Loucy (cell line): ENCODE results near the gene GABRR1.

Source experiments
- H2AFZ ChIP-seq: fragments of 200-600 bp; sonication (generic); 2 replicates; pipeline ENCODE4 v1.6.0; 2016; ENCODE audit warnings: antibody characterized with exemption, mild to moderate bottlenecking, low read length, moderate library complexity
- H3F3A ChIP-seq: fragments of 200-600 bp; 2 replicates; pipeline ENCODE4 v1.6.0; 2016; ENCODE audit warnings: antibody characterized with exemption, low read depth, mild to moderate bottlenecking
- H3K27me3 ChIP-seq: fragments of 200-600 bp; sonication (generic); 2 replicates; pipeline ENCODE4 v1.6.1; 2014; ENCODE audit warnings: low read length, mild to moderate bottlenecking; ENCODE audit not compliant: insufficient read depth, poor library complexity, severe bottlenecking
- H3K36me3 ChIP-seq: fragments of 200-600 bp; sonication (generic); 2 replicates; pipeline ENCODE4 v1.6.1; 2016; ENCODE audit warnings: low read length; ENCODE audit not compliant: insufficient read depth
- H3K4me1 ChIP-seq: fragments of 200-600 bp; sonication (generic); 2 replicates; pipeline ENCODE4 v1.5.1; 2014; ENCODE audit warnings: low read length, mild to moderate bottlenecking; ENCODE audit not compliant: insufficient read depth, poor library complexity, severe bottlenecking
- H3K4me2 ChIP-seq: fragments of 200-600 bp; sonication (generic); 2 replicates; pipeline ENCODE4 v1.6.0; 2014; ENCODE audit warnings: antibody characterized with exemption, low read length, low read depth, mild to moderate bottlenecking; ENCODE audit not compliant: poor library complexity, severe bottlenecking
- H3K4me3 ChIP-seq: fragments of 200-600 bp; sonication (generic); 2 replicates; pipeline ENCODE4 v1.5.1; 2014; ENCODE audit warnings: low read length, mild to moderate bottlenecking, mixed read lengths; ENCODE audit not compliant: poor library complexity, severe bottlenecking
- H3K79me2 ChIP-seq: fragments of 200-600 bp; sonication (generic); 2 replicates; pipeline ENCODE4 v1.6.1; 2014; ENCODE audit warnings: low read length; ENCODE audit not compliant: insufficient read depth
- H3K9ac ChIP-seq: fragments of 200-600 bp; sonication (generic); 2 replicates; pipeline ENCODE4 v1.6.0; 2014; ENCODE audit warnings: mild to moderate bottlenecking, low read depth, low read length, moderate library complexity; ENCODE audit not compliant: poor library complexity, severe bottlenecking
- H3K9me2 ChIP-seq: fragments of 200-600 bp; sonication (generic); replicated peaks from 2 replicates; pipeline ENCODE4 v1.6.1; 2016; ENCODE audit warnings: low read depth, low read length, mixed read lengths
- H3K9me3 ChIP-seq: fragments of 200-600 bp; sonication (generic); 2 replicates; pipeline ENCODE4 v1.6.1; 2014; ENCODE audit warnings: mild to moderate bottlenecking, antibody characterized with exemption, low read length, low read depth; ENCODE audit not compliant: insufficient read depth
- H4K20me1 ChIP-seq: fragments of 200-600 bp; sonication (generic); 2 replicates; pipeline ENCODE4 v1.6.0; 2014; ENCODE audit warnings: antibody characterized with exemption, low read length, mild to moderate bottlenecking; ENCODE audit not compliant: insufficient read depth, poor library complexity, severe bottlenecking
- EZH2phosphoT487 ChIP-seq: fragments of 200-600 bp; IDR thresholded peaks from 2 replicates; pipeline ENCODE4 v1.6.1; 2018; ENCODE audit warnings: antibody characterized with exemption, mild to moderate bottlenecking, moderate library complexity, borderline replicate concordance
- TF ChIP-seq, protein P1 (sequence below): fragments of 200-600 bp; sonication (generic); conservative IDR thresholded peaks from 2 replicates; pipeline ENCODE4 v1.5.1; 2014; ENCODE audit warnings: mild to moderate bottlenecking, antibody characterized with exemption, low read length

Gene GABRR1

GRCh38 chr6:89205819-89206218, 11.3 kb downstream of the GABRR1 start:
- Histone ChIP-seq H3K9me2 (no peaks in the 10 kb centered on the region), H3K79me2 (no peaks in the 10 kb centered on the region), H3K4me1 (peaks cover 7% of the 10 kb centered on the region), H3K36me3 (no peaks in the 10 kb centered on the region), H3F3A (no peaks in the 10 kb centered on the region), H3K9me3 (no peaks in the 10 kb centered on the region), H2AFZ (no peak overlapping the region), H3K4me2 (no peak overlapping the region), H3K27me3 (no peaks in the 10 kb centered on the region), H3K4me3 (no peak overlapping the region), H3K9ac (no peak overlapping the region), H4K20me1 (no peaks in the 10 kb centered on the region)
- TF ChIP-seq, protein P1, sequence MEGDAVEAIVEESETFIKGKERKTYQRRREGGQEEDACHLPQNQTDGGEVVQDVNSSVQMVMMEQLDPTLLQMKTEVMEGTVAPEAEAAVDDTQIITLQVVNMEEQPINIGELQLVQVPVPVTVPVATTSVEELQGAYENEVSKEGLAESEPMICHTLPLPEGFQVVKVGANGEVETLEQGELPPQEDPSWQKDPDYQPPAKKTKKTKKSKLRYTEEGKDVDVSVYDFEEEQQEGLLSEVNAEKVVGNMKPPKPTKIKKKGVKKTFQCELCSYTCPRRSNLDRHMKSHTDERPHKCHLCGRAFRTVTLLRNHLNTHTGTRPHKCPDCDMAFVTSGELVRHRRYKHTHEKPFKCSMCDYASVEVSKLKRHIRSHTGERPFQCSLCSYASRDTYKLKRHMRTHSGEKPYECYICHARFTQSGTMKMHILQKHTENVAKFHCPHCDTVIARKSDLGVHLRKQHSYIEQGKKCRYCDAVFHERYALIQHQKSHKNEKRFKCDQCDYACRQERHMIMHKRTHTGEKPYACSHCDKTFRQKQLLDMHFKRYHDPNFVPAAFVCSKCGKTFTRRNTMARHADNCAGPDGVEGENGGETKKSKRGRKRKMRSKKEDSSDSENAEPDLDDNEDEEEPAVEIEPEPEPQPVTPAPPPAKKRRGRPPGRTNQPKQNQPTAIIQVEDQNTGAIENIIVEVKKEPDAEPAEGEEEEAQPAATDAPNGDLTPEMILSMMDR, result no peak
- TF ChIP-seq EZH2phosphoT487, result no peak

DNA sequence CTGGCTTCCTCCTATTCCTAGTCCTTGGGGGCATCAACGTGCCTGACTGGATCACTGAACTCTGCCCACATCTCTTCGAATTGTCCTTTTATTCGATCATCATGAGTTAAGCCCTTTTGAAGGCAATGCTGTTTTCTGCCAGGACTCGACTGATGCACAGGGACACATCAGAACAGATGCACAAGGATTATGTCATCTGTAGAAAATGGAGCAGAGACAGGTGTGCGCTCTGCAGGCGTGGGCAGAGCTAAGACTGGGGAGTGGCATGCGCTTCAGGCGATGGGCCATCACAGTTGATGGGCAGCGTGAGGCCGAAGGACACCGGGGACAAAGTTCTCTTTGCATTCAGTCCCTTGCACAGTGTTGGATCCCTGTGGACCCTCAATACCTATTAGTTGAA, 13.1 kb downstream of the GABRR1 start:
- Histone ChIP-seq H4K20me1 (no peaks in the 10 kb centered on the region), H3K9me3 (no peaks in the 10 kb centered on the region), H3K36me3 (no peaks in the 10 kb centered on the region), H3K27me3 (no peaks in the 10 kb centered on the region), H3F3A (no peaks in the 10 kb centered on the region), H2AFZ (no peak overlapping the region), H3K79me2 (no peaks in the 10 kb centered on the region), H3K4me2 (no peak overlapping the region), H3K9ac (no peak overlapping the region), H3K4me1 (no peaks in the 10 kb centered on the region), H3K9me2 (no peaks in the 10 kb centered on the region), H3K4me3 (no peak overlapping the region)
- TF ChIP-seq, protein P1, result no peak
- no peak for TF ChIP-seq EZH2phosphoT487

DNA sequence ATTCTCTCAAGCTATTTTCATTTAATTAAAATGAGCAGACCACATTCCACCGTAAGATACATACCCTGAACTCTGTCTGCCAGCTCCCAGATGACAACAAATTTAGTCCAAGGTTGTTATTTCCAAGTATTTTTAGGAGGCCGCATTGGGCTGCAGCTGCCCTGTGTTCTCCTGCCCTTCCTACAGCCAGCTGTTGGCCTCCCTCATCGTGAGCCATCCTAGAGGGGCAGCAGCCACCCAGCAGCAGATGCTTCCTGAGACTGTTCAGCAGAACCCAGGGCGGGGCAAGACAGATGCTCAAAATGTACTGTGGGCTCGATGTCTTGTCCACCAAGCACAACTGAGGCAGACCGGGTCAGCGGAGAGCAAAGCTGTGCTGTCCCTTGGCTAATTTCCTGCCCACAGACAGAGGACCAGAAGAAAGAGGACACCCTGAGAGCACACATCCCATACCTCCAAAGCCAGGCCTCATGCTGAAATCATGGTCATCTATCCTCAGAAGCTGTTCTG, 16.4 kb downstream of the GABRR1 start:
- TF ChIP-seq, protein P1, result no peak
- TF ChIP-seq EZH2phosphoT487, result no peak
- Histone ChIP-seq H2AFZ (no peak overlapping the region), H3K9me3 (no peaks in the 10 kb centered on the region), H3K27me3 (no peaks in the 10 kb centered on the region), H3K9ac (no peak overlapping the region), H3K4me3 (no peak overlapping the region), H3K36me3 (no peaks in the 10 kb centered on the region), H3K4me2 (no peak overlapping the region), H3K4me1 (no peaks in the 10 kb centered on the region), H4K20me1 (no peaks in the 10 kb centered on the region), H3K79me2 (no peaks in the 10 kb centered on the region), H3K9me2 (no peaks in the 10 kb centered on the region), H3F3A (no peaks in the 10 kb centered on the region)
